A673 (cell line): ENCODE results near the gene PDIK1L. TPM values are rescaled to one million over a fixed set of nuclear protein-coding genes. Genes with fewer than 3 reads are reported as not detected.

Experiments
- BruUV-seq: library from RNA; stranded (reverse); fragments of 400-500 nt; replicated peaks from 2 replicates; lab custom pipeline; 2021; lab: Mats Ljungman, UMichigan
- CTCF ChIA-PET: fragments of 300-600 bp; sonication (Branson Sonifier 250); formaldehyde crosslinking; loops from one replicate; lab custom pipeline; 2022; ENCODE audit warnings: antibody characterized with exemption; lab: Charles Lee
- POLR2A ChIA-PET: fragments of 300-600 bp; sonication (Branson Sonifier 250); formaldehyde crosslinking; loops from one replicate; lab custom pipeline; 2022; ENCODE audit warnings: antibody characterized with exemption; ENCODE audit not compliant: low non-redundant PET; lab: Charles Lee
- DNase-seq: peaks from one replicate; pipeline ENCODE4 v3.0.0-alpha.2; 2015; ENCODE audit warnings: low spot score
- H3K27ac ChIP-seq: fragments of 200-600 bp; sonication (generic); 2 replicates; pipeline ENCODE4 v1.5.1; 2016; ENCODE audit warnings: mixed run types, low read depth, mild to moderate bottlenecking, mixed read lengths, antibody characterized with exemption, low read length; ENCODE audit not compliant: poor library complexity, severe bottlenecking
- H3K27me3 ChIP-seq: fragments of 200-600 bp; sonication (generic); replicated peaks from 2 replicates; pipeline ENCODE4 v1.6.1; 2017; ENCODE audit warnings: mixed run types, low read depth, mild to moderate bottlenecking, mixed read lengths, antibody characterized with exemption, low read length; ENCODE audit not compliant: insufficient read depth, poor library complexity
- H3K36me3 ChIP-seq: fragments of 200-600 bp; sonication (generic); 2 replicates; pipeline ENCODE4 v1.6.1; 2016; ENCODE audit warnings: mixed run types, mild to moderate bottlenecking, mixed read lengths, antibody characterized with exemption, low read length; ENCODE audit not compliant: insufficient read depth, poor library complexity, severe bottlenecking
- H3K4me1 ChIP-seq: fragments of 200-600 bp; sonication (generic); 2 replicates; pipeline ENCODE4 v1.6.1; 2017; ENCODE audit warnings: mixed run types, mild to moderate bottlenecking, mixed read lengths, antibody characterized with exemption, low read length; ENCODE audit not compliant: insufficient read depth, poor library complexity, severe bottlenecking
- H3K4me3 ChIP-seq: fragments of 200-600 bp; sonication (generic); 2 replicates; pipeline ENCODE4 v1.5.1; 2016; ENCODE audit warnings: low read depth, mixed run types, mild to moderate bottlenecking, mixed read lengths, low read length; ENCODE audit not compliant: poor library complexity, severe bottlenecking
- H3K9me3 ChIP-seq: fragments of 200-600 bp; sonication (generic); 2 replicates; pipeline ENCODE4 v1.6.1; 2016; ENCODE audit warnings: mixed run types, low read depth, mild to moderate bottlenecking, mixed read lengths, antibody characterized with exemption, low read length; ENCODE audit not compliant: poor library complexity, severe bottlenecking
- EZH2 ChIP-seq: fragments of 200-600 bp; sonication (generic); IDR thresholded peaks from 2 replicates; pipeline ENCODE4 v1.6.1; 2017; ENCODE audit warnings: borderline replicate concordance, low read depth, mild to moderate bottlenecking, mixed read lengths, antibody characterized with exemption, low read length; ENCODE audit not compliant: poor library complexity, severe bottlenecking
- intact Hi-C: fragments of 100-400 bp; cut with micrococcal nuclease; formaldehyde crosslinking; loops from one replicate; pipeline ENCODE4 v1.10.0; 2022; ENCODE audit not compliant: unreplicated experiment
- total RNA-seq: library from RNA; stranded (reverse); gene quantifications from 2 replicates; pipeline ENCODE4 v1.2.3, GENCODE V29; 2021
- TF ChIP-seq, protein P1 (sequence below): fragments of 300-800, 200-600 bp; sonication (generic); conservative IDR thresholded peaks from 2 replicates; pipeline ENCODE4 v1.5.1; 2017; ENCODE audit warnings: low read depth, mild to moderate bottlenecking, antibody characterized with exemption, low read length, moderate library complexity, mixed read lengths

The PDIK1L gene
- total RNA-seq, 1 experiment from 2014 or later = 12.9 TPM

DNA sequence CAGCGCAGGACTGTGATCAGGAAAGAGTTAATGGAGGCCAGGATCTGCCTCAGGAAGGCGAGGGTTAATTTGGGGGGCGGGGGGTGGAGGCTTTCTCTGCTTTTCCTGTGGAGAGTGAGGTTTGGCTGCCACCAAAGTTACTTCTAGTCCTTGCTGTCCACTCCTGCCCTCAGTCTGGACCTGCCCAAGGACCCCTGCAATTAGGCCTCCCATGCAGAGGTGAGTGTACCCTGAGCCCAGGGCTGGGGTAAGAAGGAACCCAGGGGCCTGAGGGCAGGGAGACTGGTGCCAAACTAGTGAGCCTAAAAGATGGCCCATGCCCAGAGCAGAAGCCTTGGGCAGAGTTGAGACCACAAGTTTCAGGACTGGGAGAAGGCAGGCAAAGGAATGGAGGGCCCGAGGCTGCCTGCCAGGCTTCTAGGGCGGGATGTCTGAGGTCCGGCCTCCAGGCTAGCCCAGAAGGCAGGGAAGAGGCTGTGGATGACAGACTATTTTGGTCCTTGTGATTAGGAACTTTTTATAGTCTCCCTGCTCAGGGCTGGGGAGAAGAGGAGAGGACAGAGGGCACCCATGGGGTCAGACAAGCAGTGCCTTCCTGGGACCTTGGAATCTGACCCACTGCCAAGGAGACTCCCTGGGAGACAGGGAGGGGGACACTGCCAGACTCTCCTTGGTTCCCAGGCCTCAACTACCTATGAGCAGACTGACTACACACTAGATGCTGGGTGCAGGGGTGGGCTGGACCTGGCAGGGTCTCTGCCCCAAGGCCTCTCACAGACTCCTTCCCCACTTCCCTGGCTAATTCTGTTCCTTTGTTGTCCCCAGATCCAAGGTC is 47.5 kb downstream of the PDIK1L start, which contains the start of gene FAM110D:
TSS of gene FAM110D (plus strand) at position 172 of the 835 bp plus-strand sequence. CDS start 2,213 bp downstream, outside the sequence.
- Histone ChIP-seq H3K4me3 (no peak within 1 kb of the TSS), H3K36me3 (no peaks in the 10 kb centered on the region), H3K27me3 (no peaks in the 10 kb centered on the region), H3K27ac (no peak within 1 kb of the TSS), H3K4me1 (peaks cover 35% of the 10 kb centered on the region), H3K9me3 (no peaks in the 10 kb centered on the region)
- no TSS peak for BruUV-seq
- intact Hi-C loops = no loop called here
- no peak for DNase-seq
- TF ChIP-seq EZH2 = no peak
- TF ChIP-seq, protein P1, sequence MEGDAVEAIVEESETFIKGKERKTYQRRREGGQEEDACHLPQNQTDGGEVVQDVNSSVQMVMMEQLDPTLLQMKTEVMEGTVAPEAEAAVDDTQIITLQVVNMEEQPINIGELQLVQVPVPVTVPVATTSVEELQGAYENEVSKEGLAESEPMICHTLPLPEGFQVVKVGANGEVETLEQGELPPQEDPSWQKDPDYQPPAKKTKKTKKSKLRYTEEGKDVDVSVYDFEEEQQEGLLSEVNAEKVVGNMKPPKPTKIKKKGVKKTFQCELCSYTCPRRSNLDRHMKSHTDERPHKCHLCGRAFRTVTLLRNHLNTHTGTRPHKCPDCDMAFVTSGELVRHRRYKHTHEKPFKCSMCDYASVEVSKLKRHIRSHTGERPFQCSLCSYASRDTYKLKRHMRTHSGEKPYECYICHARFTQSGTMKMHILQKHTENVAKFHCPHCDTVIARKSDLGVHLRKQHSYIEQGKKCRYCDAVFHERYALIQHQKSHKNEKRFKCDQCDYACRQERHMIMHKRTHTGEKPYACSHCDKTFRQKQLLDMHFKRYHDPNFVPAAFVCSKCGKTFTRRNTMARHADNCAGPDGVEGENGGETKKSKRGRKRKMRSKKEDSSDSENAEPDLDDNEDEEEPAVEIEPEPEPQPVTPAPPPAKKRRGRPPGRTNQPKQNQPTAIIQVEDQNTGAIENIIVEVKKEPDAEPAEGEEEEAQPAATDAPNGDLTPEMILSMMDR = no peak
- ChIA-PET CTCF (interaction anchor here (0.7 kb wide), 1 partner anchor 20 kb away, joined by 3 read pairs; no protein-coding TSS in a partner anchor), POLR2A (interaction anchor here (0.5 kb wide), 1 partner anchor 17 kb away, joined by 4 read pairs; no protein-coding TSS in a partner anchor)

DNA sequence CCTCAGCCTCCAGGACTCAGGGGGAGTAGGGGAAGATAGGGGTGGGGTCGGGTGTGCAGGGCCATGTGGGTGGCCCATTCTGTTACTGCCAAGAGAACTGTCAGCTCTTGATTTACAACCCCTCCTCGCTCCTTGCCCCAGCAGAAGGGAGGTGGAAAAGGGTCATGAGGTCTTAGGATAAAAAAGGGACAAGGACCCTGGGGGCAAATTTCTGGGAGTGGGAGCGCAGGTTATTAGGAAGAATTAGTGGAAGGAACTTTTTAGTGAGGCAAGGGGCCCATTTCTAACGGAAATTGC is 48.1 kb downstream of the PDIK1L start:
- Histone ChIP-seq H3K4me1 (peaks cover 36% of the 10 kb centered on the region), H3K4me3 (no peak overlapping the region), H3K27ac (no peak overlapping the region), H3K9me3 (no peaks in the 10 kb centered on the region), H3K27me3 (no peaks in the 10 kb centered on the region), H3K36me3 (no peaks in the 10 kb centered on the region)
- CTCF ChIA-PET = interaction anchor here (0.7 kb wide), 1 partner anchor 21 kb away, joined by 3 read pairs; no protein-coding TSS in a partner anchor
- intact Hi-C loops = no loop called here
- DNase-seq = no peak
- TF ChIP-seq EZH2 = no peak
- TF ChIP-seq, protein P1 = no peak
- POLR2A ChIA-PET = interaction anchor here (0.5 kb wide), 1 partner anchor 17 kb away, joined by 4 read pairs; no protein-coding TSS in a partner anchor
- no TSS peak for BruUV-seq

DNA sequence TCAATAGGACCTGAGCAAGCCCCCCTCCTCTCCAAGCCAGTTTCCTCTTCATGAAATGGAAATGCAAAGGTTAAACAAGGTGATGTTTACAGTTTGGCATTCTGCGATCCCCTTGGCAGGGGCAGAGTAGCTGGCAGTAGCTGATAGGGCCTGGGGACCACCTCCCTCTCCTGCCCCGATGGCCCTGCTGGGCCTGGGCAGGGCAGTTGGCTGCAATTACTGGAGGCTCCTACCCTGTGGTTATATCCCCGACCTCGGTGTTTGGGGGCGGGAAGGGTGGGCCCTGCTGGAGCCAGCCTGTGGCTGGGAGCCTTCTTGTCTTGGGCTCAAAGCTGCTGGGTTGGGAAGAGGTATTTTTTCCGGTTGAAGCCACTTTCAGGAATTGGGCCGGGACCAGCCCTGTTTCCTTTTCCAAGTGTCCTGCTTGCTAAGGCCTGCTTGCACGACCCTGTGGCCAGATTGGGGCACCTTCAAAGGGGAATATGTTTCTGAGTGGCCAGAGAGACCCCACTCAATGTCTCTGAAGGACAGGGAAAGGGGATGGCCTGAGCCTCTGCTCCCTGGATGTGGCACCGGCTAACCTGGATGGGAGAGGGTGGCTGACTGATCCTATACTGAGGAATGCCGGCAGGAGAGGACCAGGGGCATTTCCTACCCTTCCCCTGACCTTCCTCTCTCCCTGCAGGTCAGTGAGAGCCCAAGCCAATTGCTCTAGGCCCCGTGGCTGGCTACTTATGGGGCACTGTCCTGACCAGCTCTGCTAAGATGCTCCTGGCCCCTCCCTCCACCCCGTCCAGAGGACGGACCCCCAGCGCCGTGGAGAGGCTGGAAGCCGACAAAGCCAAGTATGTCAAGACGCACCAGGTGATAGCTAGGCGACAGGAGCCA is 49.1 kb downstream of the PDIK1L start:
- intact Hi-C loops = no loop called here
- POLR2A ChIA-PET = no interaction called here

More for the DNA sequence above, 49.1 kb downstream of the PDIK1L start:
- Histone ChIP-seq H3K27me3 (no peaks in the 10 kb centered on the region), H3K9me3 (no peaks in the 10 kb centered on the region), H3K36me3 (no peaks in the 10 kb centered on the region), H3K4me1 (peaks cover 28% of the 10 kb centered on the region), H3K27ac (no peak overlapping the region), H3K4me3 (no peak overlapping the region)
- BruUV-seq = no TSS peak
- CTCF ChIA-PET = no interaction called here
- no peak for DNase-seq
- TF ChIP-seq, protein P1 = no peak
- TF ChIP-seq EZH2 = no peak
